Activated T-cell treated with anti-CD3 and anti-CD28 coated beads, Interleukin-2, amount 50 U/mL, for 24 hours (primary cell): ENCODE measurements around the gene CEP192.
A peak's percentile ranks its signal among the peaks of the same experiment; 100 is the strongest.
"Not testable (repeated sequence)": the region's sequence is repeated elsewhere in the genome, so short reads cannot be mapped to it uniquely, and the experiment has no call there.

Experiments used
- DNase-seq: peaks from one replicate; pipeline ENCODE4 v3.0.0-alpha.2; 2020
- H3K27ac Mint-ChIP-seq: 2 replicates; pipeline ENCODE4 v1.8.0; 2020; ENCODE audit warnings: mild to moderate bottlenecking, mixed read lengths
- H3K27me3 Mint-ChIP-seq: 2 replicates; pipeline ENCODE4 v1.8.0; 2020; ENCODE audit warnings: mixed read lengths
- H3K36me3 Mint-ChIP-seq: 2 replicates; pipeline ENCODE4 v1.8.0; 2020; ENCODE audit warnings: low read depth, mixed read lengths
- H3K4me1 Mint-ChIP-seq: 2 replicates; pipeline ENCODE4 v1.8.0; 2020; ENCODE audit warnings: low read depth, mixed read lengths
- H3K4me3 Mint-ChIP-seq: 2 replicates; pipeline ENCODE4 v1.8.0; 2020; ENCODE audit warnings: mild to moderate bottlenecking, moderate library complexity, mixed read lengths
- H3K9me3 Mint-ChIP-seq: 2 replicates; pipeline ENCODE4 v1.8.0; 2020; ENCODE audit warnings: mixed read lengths

The CEP192 gene

DNA sequence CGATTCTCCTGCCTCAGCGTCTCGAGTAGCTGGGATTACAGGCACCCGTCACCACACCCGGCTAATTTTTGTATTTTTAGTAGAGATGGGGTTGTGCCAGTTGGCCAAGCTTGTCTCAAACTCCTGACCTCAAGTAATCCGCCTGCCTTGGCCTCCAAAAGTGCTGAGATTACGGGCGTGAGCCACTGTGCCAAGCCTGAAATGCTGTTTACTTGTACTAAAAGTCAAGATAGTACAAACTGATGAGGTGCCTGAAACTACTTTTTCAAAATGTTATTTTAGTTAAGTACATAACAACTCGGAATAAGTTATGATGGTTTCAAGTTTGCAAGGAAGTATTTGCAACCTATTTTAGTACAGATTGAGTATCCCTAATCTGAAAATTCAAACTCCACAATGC lies 85.7 kb downstream of the CEP192 start:
- no peak for DNase-seq
- no peak overlapping the region for H3K27ac Mint-ChIP-seq
- H3K4me1 Mint-ChIP-seq, result peaks cover 5% of the 10 kb centered on the region
- no peaks in the 10 kb centered on the region for H3K27me3 Mint-ChIP-seq
- H3K4me3 Mint-ChIP-seq, result no peak overlapping the region
- peaks cover 100% of the 10 kb centered on the region for H3K36me3 Mint-ChIP-seq
- peaks cover 27% of the 10 kb centered on the region for H3K9me3 Mint-ChIP-seq

DNA sequence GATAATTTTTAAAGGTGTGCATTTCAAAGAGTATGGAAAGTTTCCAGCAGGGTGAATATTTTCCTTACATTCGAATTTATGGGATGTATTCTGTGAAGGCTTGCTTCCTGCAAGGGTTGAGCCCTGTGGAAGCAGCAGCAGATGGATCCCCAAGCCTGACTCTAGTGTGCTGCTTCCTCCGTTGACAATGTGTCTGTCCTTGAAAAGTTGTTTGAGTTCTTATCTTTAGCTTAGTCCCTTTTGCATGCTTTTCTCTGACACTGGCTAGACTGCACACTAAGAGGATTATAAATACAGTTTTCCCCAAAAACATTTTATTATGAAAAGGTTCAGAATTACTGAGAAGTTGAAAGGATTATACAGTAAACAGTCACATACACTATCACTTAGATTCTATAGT lies 86.3 kb downstream of the CEP192 start:
- Mint-ChIP-seq H3K36me3 (peaks cover 100% of the 10 kb centered on the region), H3K27ac (no peak overlapping the region), H3K27me3 (no peaks in the 10 kb centered on the region), H3K4me3 (no peak overlapping the region), H3K4me1 (peaks cover 6% of the 10 kb centered on the region), H3K9me3 (peaks cover 28% of the 10 kb centered on the region)
- no peak for DNase-seq

DNA sequence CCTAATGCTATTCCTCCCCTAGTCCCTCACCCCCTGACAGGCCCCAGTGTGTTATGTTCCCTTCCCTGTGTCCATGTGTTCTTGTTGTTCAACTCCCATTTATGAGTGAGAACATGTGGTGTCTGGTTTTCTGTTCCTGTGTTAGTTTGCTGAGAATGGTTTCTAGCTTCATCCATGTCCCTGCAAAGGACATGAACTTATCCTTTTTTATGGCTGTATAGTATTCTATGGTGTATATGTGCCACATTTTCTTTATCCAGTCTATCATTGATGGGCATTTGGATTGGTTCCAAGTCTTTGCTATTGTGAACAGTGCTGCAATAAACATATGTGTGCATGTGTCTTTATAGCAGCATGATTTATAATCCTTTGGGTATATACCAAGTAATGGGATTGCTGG lies 86.9 kb downstream of the CEP192 start:
- not testable (repeated sequence) for H3K27me3 Mint-ChIP-seq, H3K4me3 Mint-ChIP-seq

DNA sequence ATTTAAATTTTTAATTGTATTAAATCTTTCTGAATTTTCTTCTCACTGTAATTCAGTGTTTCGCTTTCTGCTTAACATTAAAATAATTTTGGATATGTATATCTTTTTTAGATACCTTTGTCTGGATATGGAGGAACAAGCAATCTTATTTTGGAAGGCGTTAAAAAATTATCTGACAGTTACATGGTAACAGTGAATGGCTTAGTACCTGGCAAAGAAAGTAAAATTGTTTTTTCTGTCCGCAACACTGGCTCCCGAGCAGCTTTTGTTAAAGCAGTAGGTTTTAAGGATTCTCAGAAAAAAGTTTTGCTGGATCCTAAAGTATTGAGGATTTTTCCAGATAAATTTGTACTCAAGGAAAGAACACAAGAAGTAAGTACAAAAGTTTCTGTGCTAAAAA lies 95.7 kb downstream of the CEP192 start:
- H3K27ac Mint-ChIP-seq, result no peak overlapping the region
- H3K36me3 Mint-ChIP-seq, result peaks cover 87% of the 10 kb centered on the region
- peaks cover under 1% of the 10 kb centered on the region for H3K9me3 Mint-ChIP-seq
- DNase-seq, result no peak
- H3K4me1 Mint-ChIP-seq, result peaks cover under 1% of the 10 kb centered on the region
- no peak overlapping the region for H3K4me3 Mint-ChIP-seq
- no peaks in the 10 kb centered on the region for H3K27me3 Mint-ChIP-seq

More for the DNA sequence above, 86.9 kb downstream of the CEP192 start:
- H3K4me1 Mint-ChIP-seq, H3K27ac Mint-ChIP-seq, DNase-seq: not testable (repeated sequence)
- peaks cover 28% of the 10 kb centered on the region for H3K9me3 Mint-ChIP-seq
- H3K36me3 Mint-ChIP-seq, result peaks cover 100% of the 10 kb centered on the region

DNA sequence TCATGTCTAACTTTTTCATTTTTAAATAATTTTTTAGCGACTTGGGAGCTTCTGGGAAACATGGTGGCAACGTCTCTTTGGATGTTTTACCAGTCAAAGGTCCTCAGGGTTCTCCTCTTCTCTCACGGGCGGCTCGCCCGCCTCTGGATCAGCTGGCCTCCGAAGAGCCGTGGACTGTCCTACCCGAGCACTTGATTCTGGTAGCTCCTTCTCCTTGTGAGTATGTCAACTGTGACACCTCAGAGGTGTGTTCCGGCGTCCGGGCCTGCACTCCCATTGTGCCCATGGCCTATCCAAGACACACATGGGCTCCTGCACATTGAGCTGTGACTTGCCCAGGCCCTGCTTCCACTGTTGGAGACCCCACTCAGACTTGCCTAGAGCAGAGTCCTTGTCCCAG lies 104.3 kb downstream of the CEP192 start:
- Mint-ChIP-seq H3K9me3 (no peaks in the 10 kb centered on the region), H3K27me3 (no peaks in the 10 kb centered on the region), H3K27ac (no peak overlapping the region), H3K36me3 (peaks cover 87% of the 10 kb centered on the region), H3K4me3 (no peak overlapping the region), H3K4me1 (no peaks in the 10 kb centered on the region)
- DNase-seq, result no peak

DNA sequence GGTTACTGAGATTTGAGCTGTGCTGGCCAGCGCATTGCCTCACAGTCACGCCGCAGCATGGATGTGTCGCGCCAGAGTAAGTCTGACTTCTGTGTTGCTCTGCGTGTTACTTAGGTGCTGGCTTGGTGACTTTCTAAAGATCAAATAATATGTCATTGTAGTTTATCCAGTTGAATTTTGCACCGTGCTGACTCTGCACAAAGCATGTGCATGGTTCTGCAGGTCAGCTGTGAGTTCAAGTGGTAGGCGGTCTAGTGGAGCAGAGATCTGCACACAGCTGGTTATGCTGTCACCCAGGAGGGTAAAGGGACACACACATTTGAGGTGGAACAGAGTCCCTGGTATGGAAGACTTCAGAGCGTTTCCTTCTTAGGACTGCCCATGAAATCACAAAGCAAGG lies 105.1 kb downstream of the CEP192 start:
- Mint-ChIP-seq H3K27me3 (no peaks in the 10 kb centered on the region), H3K4me1 (no peaks in the 10 kb centered on the region), H3K4me3 (no peak overlapping the region), H3K36me3 (peaks cover 87% of the 10 kb centered on the region), H3K27ac (no peak overlapping the region), H3K9me3 (no peaks in the 10 kb centered on the region)
- no peak for DNase-seq

DNA sequence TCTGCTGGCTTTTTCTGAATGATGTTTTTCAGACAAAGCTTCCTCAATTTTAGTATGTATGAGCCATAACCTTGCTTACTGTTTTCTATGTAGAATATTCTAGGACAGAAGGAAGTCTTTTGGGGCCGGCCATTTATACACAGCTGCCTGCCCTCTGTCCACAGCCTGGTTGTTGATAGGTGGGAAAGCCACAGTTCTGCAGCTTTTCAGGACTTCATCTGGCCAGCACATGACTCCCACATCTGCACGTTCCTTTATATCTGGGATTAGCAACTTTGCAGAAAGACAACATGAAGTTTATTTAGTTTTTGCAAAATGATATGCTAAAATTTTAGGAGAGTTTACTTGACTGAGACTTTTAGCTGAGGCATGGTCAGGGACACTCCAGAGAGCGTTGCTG lies 105.6 kb downstream of the CEP192 start:
- Mint-ChIP-seq H3K9me3 (no peaks in the 10 kb centered on the region), H3K4me3 (no peak overlapping the region), H3K27me3 (no peaks in the 10 kb centered on the region), H3K36me3 (peaks cover 90% of the 10 kb centered on the region), H3K27ac (no peak overlapping the region), H3K4me1 (no peaks in the 10 kb centered on the region)
- DNase-seq, result no peak

DNA sequence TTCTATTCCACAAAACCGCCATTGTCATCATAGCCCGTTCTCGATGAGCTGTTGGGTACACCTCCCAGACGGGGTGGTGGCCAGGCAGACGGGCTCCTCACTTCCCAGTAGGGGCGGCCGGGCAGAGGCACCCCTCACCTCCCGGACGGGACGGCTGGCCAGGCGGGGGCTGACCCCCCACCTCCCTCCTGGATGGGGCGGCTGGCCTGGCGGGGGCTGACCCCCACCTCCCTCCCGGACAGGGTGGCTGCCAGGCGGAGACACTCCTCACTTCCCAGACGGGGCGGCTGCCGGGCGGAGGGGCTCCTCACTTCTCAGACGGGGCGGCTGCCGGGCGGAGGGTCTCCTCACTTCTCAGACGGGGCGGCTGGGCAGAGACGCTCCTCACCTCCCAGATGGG lies 106.9 kb downstream of the CEP192 start:
- H3K4me1 Mint-ChIP-seq, DNase-seq, H3K27ac Mint-ChIP-seq, H3K9me3 Mint-ChIP-seq, H3K4me3 Mint-ChIP-seq, H3K27me3 Mint-ChIP-seq: not testable (repeated sequence)
- peaks cover 93% of the 10 kb centered on the region for H3K36me3 Mint-ChIP-seq

DNA sequence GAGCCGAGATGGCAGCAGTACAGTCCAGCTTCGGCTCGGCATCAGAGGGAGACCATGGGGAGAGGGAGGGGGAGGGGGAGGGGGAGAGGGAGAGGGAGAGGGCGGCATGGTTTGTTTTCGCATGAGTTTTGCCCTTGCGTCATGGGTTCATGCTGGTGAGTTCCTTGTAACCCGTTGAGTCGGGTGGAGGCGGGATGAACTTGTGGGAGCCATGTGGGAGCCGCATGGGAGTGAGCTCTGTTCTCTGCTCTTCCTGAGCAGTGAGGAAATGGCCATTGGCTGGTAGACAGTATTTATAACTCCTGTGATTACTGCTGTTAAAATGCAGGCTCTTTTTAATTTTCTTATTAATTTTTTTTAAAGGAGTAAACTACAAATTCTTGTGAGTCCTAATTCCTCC lies 108.0 kb downstream of the CEP192 start:
- H3K36me3 Mint-ChIP-seq, result peaks cover 93% of the 10 kb centered on the region
- DNase-seq, result no peak

DNA sequence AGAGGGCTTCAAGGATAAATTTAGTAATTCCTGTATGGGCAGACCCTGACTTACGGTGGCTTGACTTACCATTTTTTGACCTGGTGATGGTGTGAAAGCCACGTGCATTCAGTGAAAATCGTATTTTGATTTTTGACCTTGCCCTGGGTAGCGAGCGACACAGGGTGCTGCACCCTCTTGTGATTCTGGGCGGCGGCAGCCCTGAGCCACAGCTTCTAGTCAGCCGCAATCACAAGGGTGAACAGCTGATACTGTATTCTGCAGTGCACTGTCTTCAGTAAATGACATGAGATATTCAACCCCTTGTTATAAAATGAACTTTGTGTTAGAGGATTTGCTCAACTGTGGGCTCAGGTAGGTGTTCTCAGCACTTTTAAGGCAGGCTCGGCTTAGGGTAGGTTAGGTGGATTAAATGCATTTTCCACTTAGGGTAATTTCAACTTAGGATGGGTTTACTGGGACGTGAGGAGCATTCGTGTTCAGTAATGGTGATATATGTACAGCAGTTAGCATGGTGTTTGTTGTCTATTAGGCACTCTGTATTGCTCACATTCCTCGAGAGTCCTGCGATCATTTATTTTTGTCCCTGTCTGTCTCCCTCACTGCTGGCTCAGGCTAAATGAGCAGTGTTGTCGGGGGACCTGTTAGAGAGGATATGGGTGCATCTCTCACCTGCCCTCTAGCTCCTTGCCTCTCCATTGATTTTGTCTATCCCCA lies 109.9 kb downstream of the CEP192 start:
- H3K27me3 Mint-ChIP-seq, result no peaks in the 10 kb centered on the region
- DNase-seq, result no peak
- no peaks in the 10 kb centered on the region for H3K9me3 Mint-ChIP-seq
- peaks cover 93% of the 10 kb centered on the region for H3K36me3 Mint-ChIP-seq
- no peaks in the 10 kb centered on the region for H3K4me1 Mint-ChIP-seq
- H3K4me3 Mint-ChIP-seq, result no peak overlapping the region
- H3K27ac Mint-ChIP-seq, result peak overlapping the region; percentile 12

More for the DNA sequence above, 108.0 kb downstream of the CEP192 start:
- Mint-ChIP-seq H3K27ac (no peak overlapping the region), H3K4me1 (no peaks in the 10 kb centered on the region), H3K9me3 (no peaks in the 10 kb centered on the region), H3K27me3 (no peaks in the 10 kb centered on the region), H3K4me3 (no peak overlapping the region)

DNA sequence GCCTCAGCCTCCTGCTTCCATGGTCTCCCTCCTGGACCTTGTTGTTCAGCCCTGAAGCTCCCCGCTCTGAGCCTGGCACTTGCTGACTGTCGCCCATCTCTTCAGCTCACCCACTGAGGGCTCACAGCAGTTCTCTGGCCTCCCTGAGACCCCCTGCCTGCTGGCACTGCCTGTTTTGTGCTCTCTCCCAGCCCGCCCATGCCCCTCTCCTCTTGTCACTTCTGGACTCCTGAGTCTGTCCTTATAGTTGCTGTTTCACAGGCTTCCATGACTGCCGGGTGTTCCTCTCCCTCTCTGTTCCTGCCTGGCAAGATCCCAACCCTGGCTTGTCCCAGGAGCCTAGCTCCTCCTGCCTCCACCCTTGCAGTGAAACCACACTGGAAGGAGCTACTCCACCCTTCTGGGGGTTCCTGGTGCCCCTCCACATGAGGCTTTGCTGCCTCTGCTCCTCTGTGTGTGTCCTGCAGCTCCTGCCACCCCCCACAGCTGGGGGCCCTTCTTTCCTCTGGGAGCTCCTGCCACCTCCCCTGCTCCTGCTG lies 110.6 kb downstream of the CEP192 start:
- Mint-ChIP-seq H3K27ac (peak overlapping the region; percentile 12), H3K36me3 (peaks cover 93% of the 10 kb centered on the region), H3K9me3 (no peaks in the 10 kb centered on the region), H3K27me3 (no peaks in the 10 kb centered on the region), H3K4me3 (no peak overlapping the region), H3K4me1 (no peaks in the 10 kb centered on the region)
- DNase-seq, result no peak

DNA sequence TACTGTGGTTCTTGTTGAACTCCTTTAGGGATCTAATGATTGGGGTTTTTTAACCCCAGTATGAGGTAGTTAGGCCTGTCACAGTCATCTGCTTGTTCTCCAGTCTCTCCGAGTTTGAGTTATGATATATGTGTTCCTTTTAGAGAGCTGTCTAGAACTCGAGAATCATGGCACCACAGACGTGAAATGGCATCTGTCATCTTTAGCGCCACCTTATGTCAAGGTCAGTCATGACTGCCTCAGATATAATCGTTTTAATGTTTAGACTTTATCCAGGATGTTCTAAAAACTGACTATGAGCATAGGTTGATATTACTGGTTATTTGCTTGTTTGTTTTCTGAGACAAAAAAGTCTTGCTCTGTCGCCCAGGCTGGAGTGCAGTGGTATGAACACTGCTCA lies 112.2 kb downstream of the CEP192 start:
- Mint-ChIP-seq H3K4me3 (no peak overlapping the region), H3K27ac (no peak overlapping the region), H3K36me3 (peaks cover 98% of the 10 kb centered on the region), H3K9me3 (no peaks in the 10 kb centered on the region), H3K4me1 (no peaks in the 10 kb centered on the region), H3K27me3 (no peaks in the 10 kb centered on the region)
- no peak for DNase-seq

DNA sequence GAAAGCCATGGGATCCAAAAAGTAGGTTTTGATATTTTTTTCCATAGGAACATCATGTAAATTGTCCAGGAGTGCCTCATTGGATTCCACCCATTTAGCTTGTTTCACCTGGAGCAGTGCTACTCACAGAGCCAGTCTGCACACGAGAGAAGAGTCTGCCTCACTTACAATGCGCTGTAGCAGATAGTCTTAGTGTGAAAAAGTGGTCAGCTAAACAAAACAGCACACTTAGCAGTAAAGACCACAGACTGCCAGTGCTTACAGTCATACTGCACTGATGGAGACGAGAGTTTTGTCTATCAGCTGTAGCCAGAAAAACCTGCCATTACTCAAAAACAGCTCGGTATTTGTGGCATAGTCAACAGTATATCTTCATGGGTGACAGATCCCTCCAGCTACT lies 113.9 kb downstream of the CEP192 start:
- no peaks in the 10 kb centered on the region for H3K4me1 Mint-ChIP-seq
- no peak overlapping the region for H3K4me3 Mint-ChIP-seq
- H3K36me3 Mint-ChIP-seq, result peaks cover 99% of the 10 kb centered on the region
- no peaks in the 10 kb centered on the region for H3K27me3 Mint-ChIP-seq
- no peak overlapping the region for H3K27ac Mint-ChIP-seq
- no peaks in the 10 kb centered on the region for H3K9me3 Mint-ChIP-seq
- DNase-seq, result no peak

DNA sequence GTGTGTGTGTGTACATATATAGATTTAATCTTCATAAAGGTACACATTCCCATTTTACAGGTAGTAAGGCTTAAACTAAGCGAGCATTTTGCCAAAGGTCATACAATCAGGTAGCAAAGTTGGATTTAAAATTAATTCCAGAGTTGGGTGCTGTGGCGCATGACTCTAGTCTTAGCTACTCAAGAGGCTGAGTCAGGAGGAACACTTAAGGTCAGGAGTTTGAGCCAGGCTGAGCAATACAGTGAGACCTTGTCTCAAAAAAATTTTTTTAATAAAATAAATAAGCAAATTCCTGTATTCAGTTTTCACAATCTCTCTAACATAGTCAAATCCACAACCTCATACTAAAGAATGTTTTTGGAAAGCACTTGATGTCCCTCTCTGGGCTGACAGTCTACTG lies 115.9 kb downstream of the CEP192 start:
- H3K27me3 Mint-ChIP-seq, result no peaks in the 10 kb centered on the region
- H3K27ac Mint-ChIP-seq, result no peak overlapping the region
- peaks cover 94% of the 10 kb centered on the region for H3K36me3 Mint-ChIP-seq

DNA sequence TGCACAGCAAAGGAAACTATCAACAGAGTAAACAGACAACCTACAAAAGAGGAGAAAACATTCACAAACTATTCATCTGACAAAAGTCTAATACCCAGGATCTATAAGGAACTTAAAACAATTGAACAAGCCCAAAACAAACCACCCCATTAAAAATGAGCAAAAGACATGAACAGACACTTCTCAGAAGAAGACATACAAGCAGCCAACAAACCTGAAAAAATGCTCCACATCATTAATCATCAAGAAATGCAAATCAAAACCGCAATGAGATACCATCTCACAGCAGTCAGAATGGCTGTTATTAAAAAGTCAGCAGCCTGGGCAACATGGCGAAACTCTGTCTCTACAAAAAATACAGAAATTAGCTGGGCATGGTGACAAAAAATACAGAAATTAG lies 117.2 kb downstream of the CEP192 start:
- H3K4me3 Mint-ChIP-seq, result no peak overlapping the region
- H3K27ac Mint-ChIP-seq, result peak overlapping the region; percentile 45
- no peak for DNase-seq
- H3K36me3 Mint-ChIP-seq, result peaks cover 92% of the 10 kb centered on the region
- no peaks in the 10 kb centered on the region for H3K27me3 Mint-ChIP-seq
- no peaks in the 10 kb centered on the region for H3K4me1 Mint-ChIP-seq
- H3K9me3 Mint-ChIP-seq, result no peaks in the 10 kb centered on the region

More for the DNA sequence above, 115.9 kb downstream of the CEP192 start:
- Mint-ChIP-seq H3K4me3 (no peak overlapping the region), H3K4me1 (no peaks in the 10 kb centered on the region), H3K9me3 (no peaks in the 10 kb centered on the region)
- no peak for DNase-seq
